Heart left ventricle (tissue), 16 donors: ENCODE results near the gene PYGO2. TPM values are rescaled to one million over a fixed set of nuclear protein-coding genes. Genes with fewer than 3 reads are reported as not detected.

Experiments
- ATAC-seq, 4 donors: fragments of 200-7000 bp; cut with Tn5 transposase; one replicate each; pipeline ENCODE4 v1.9.1; 2020 to 2022; ENCODE audit warnings: moderate library complexity in 4 of 4, mild to moderate bottlenecking in 3 of 4, moderate number of reproducible peaks in 1 of 4
- DNase-seq, 5 donors: peaks; one replicate each; pipeline ENCODE4 v3.0.0-alpha.2; 2020
- H3K27ac ChIP-seq, 12 donors: fragments of 200-600 bp; sonication (generic) in 4 of 12; one replicate each; pipeline versions ENCODE4 v1.5.0 to v1.8.0; 2016 to 2022; ENCODE audit warnings: mild to moderate bottlenecking in 2 of 12
- H3K27me3 ChIP-seq, 9 donors: fragments of 200-600 bp; sonication (generic) in 2 of 9; one replicate each; pipeline versions ENCODE4 v1.5.1 to v1.8.0; 2016 to 2022; ENCODE audit warnings: mild to moderate bottlenecking in 3 of 9
- H3K36me3 ChIP-seq, 9 donors: fragments of 200-600 bp; sonication (generic) in 2 of 9; one replicate each; pipeline versions ENCODE4 v1.5.0 to v1.8.0; 2018 to 2022; ENCODE audit warnings: mild to moderate bottlenecking in 2 of 9
- H3K4me1 ChIP-seq, 12 donors: fragments of 200-600 bp; sonication (generic) in 4 of 12; one replicate each; pipeline versions ENCODE4 v1.5.0 to v1.8.0; 2016 to 2022; ENCODE audit warnings: mild to moderate bottlenecking in 3 of 12
- H3K4me3 ChIP-seq, 12 donors: fragments of 200-600 bp; sonication (generic) in 4 of 12; one replicate each; pipeline versions ENCODE4 v1.5.0 to v1.8.0; 2017 to 2022; ENCODE audit warnings: mild to moderate bottlenecking in 9 of 12, moderate library complexity in 4 of 12
- H3K9me3 ChIP-seq, 12 donors: fragments of 200-600 bp; sonication (generic) in 4 of 12; one replicate each; pipeline versions ENCODE4 v1.5.0 to v1.8.0; 2016 to 2022; ENCODE audit warnings: mild to moderate bottlenecking in 1 of 12
- POLR2A ChIP-seq, 2 donors: fragments of 450-650 bp; IDR thresholded peaks; one replicate each; pipeline ENCODE4 v1.6.1; 2017; ENCODE audit warnings: antibody characterized with exemption in 2 of 2, mild to moderate bottlenecking in 2 of 2, moderate library complexity in 2 of 2
- WGBS, 4 donors: extraction: QIAGEN DNeasy Blood & Tissue Kit in 2 of 4; methylation state at CpG; one replicate each; pipeline versions ENCODE4 v1.1.5 to v1.1.7; 2013 to 2018; 5-methylcytosine and 5-hydroxymethylcytosine counted together
- intact Hi-C, 10 donors: fragments of 100-400 bp; cut with DNase I; formaldehyde crosslinking; loops; one replicate each; pipeline versions ENCODE4 v1.11.1 to v1.14.2; 2022
- polyA plus RNA-seq, 2 donors: library from polyadenylated mRNA; stranded (reverse); fragments of 200-250 nt; gene quantifications; one replicate each; pipeline ENCODE4 v1.2.3, GENCODE V29; 2013
- total RNA-seq, 9 donors: library from RNA; depleted of rRNA in 2 of 9; stranded (reverse); fragments of >200 nt in 2 of 9; fragmentation: NEBNext Ultra II Directional in 3 of 9; extraction: Animal tissue kit (Norgen Biotek cat#: 25700) in 3 of 9; gene quantifications; one replicate each; pipeline versions ENCODE4 v1.1.0 to v1.2.4, GENCODE V29; 2016 to 2023
- TF ChIP-seq, protein P1 (sequence below), 12 donors: fragments of 200-600 bp; sonication (generic) in 4 of 12; IDR thresholded peaks; one replicate each; pipeline versions ENCODE4 v1.5.0 to v1.8.0; 2018 to 2022; ENCODE audit warnings: antibody characterized with exemption in 12 of 12, mild to moderate bottlenecking in 5 of 12
- donor health status: ischemic (EF 13 %, LVEDD 7.1; RV severe dilation, severe dysfunction).
- donor health status: healthy with polysubstance abuse.
- donor health status: DM: no; HTN: yes; CAD: no.
- donor health status: DM: no; HTN: no; CAD: no.
- donor health status: ischemic (EF 25% LVEDD 6.9; RV normal size, moderate dysfunction).
- donor health status: ischemic (EF 25% LVEDD 5.7; RV mildly dilated, moderate dysfunction).
- donor health status: healthy.
- donor health status: DM: yes; HTN: yes; CAD: no.
- donor health status: ischemic (EF 35%, LVEDD 5.7; RV mildly dilated, moderate dysfunction).
- donor health status: nonischemic (EF 11% LVEDD 7.7; RV severe dilation, severe dysfunction).
- donor health status: DM: yes; HTN: yes; CAD: no.
- donor health status: PGD.
- donor health status: ischemic (EF 29% LVEDD 5.4; RV normal size, mild dysfunction).
- donor health status: nonischemic (EF 23%, LVEDD 6.1; RV moderate dilation, normal function).

PYGO2 gene
- total and polyA plus RNA-seq, 11 donors = 9.7 to 19.2 (median 16.3) TPM

GRCh38 chr1:154945160-154945961 is 16.2 kb downstream of the PYGO2 start:
- H3K27ac ChIP-seq = peak overlapping the region in 7 of 12 donors; percentile 18 to 60 (median 40)
- H3K4me3 ChIP-seq = no peak overlapping the region
- DNase-seq (peak in 1 of 5 donors; percentile 7), ATAC-seq (no peak)
- TF ChIP-seq POLR2A (IDR thresholded peaks at IDR 0.05) = no peak
- TF ChIP-seq, protein P1, sequence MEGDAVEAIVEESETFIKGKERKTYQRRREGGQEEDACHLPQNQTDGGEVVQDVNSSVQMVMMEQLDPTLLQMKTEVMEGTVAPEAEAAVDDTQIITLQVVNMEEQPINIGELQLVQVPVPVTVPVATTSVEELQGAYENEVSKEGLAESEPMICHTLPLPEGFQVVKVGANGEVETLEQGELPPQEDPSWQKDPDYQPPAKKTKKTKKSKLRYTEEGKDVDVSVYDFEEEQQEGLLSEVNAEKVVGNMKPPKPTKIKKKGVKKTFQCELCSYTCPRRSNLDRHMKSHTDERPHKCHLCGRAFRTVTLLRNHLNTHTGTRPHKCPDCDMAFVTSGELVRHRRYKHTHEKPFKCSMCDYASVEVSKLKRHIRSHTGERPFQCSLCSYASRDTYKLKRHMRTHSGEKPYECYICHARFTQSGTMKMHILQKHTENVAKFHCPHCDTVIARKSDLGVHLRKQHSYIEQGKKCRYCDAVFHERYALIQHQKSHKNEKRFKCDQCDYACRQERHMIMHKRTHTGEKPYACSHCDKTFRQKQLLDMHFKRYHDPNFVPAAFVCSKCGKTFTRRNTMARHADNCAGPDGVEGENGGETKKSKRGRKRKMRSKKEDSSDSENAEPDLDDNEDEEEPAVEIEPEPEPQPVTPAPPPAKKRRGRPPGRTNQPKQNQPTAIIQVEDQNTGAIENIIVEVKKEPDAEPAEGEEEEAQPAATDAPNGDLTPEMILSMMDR (IDR thresholded peaks at IDR 0.05) = no peak
- WGBS, 4 donors = 82 to 86% (median 84%) methylated on average over 11 to 15 of the region's 15 CpGs
- H3K9me3 ChIP-seq = no peaks in the 10 kb centered on the region
- H3K36me3 ChIP-seq = peaks cover 0 to 46% (median 19%) of the 10 kb centered on the region in 9 donors
- intact Hi-C loops = no loop called here
- H3K27me3 ChIP-seq = no peaks in the 10 kb centered on the region
- H3K4me1 ChIP-seq = peaks cover 0 to 40% (median 8%) of the 10 kb centered on the region in 12 donors

- Histone ChIP-seq H3K27me3 (no peaks in the 10 kb centered on the region), H3K4me1 (peaks cover 0 to 47% (median 8%) of the 10 kb centered on the region in 12 donors), H3K9me3 (no peaks in the 10 kb centered on the region), H3K36me3 (peaks cover 0 to 41% (median 17%) of the 10 kb centered on the region in 9 donors), H3K27ac (peak overlapping the region in 10 of 12 donors; percentile 18 to 77 (median 36)), H3K4me3 (no peak overlapping the region)
- whole genome bisulfite sequencing, 4 donors = 47 to 62% (median 50%) methylated on average over 9 of the region's 9 CpGs
- no peak for TF ChIP-seq POLR2A (IDR thresholded peaks at IDR 0.05)
- TF ChIP-seq, protein P1 (IDR thresholded peaks at IDR 0.05) = no peak
- DNase-seq = peak in 1 of 5 donors; percentile 63
- ATAC-seq = no peak
- intact Hi-C loops = no loop called here
Observed at GRCh38 chr1:154944401-154945159, 17.0 kb downstream of the PYGO2 start.

GRCh38 chr1:154943649-154944400 is 17.8 kb downstream of the PYGO2 start:
- TF ChIP-seq, protein P1 (IDR thresholded peaks at IDR 0.05) = peak; percentile 59 to 83 (median 71)
- no peak for TF ChIP-seq POLR2A (IDR thresholded peaks at IDR 0.05)
- Histone ChIP-seq H3K27ac (peak overlapping the region in 10 of 12 donors; percentile 23 to 77 (median 36)), H3K9me3 (no peaks in the 10 kb centered on the region), H3K4me1 (peaks cover 0 to 48% (median 8%) of the 10 kb centered on the region in 12 donors), H3K36me3 (peaks cover 0 to 37% (median 14%) of the 10 kb centered on the region in 9 donors), H3K4me3 (no peak overlapping the region), H3K27me3 (no peaks in the 10 kb centered on the region)
- peak in 3 of 4 donors; percentile 21 to 63 (median 55) for ATAC-seq
- intact Hi-C loops = no loop called here
- WGBS, 4 donors = 49 to 51% (median 49%) methylated on average over 6 of the region's 6 CpGs
- peak in 1 of 5 donors; percentile 48 for DNase-seq
